Colonic mucosa (tissue), 4 donors: ENCODE data around the gene ZNF609. TPM values are rescaled to one million over a fixed set of nuclear protein-coding genes. Genes with fewer than 3 reads are reported as not detected.

Experiments
- DNase-seq: peaks from one replicate; pipeline ENCODE4 v3.0.0-alpha.2; 2020
- H3K27ac ChIP-seq: fragments of 200-600 bp; one replicate; pipeline ENCODE4 v1.8.0; 2021
- H3K27me3 ChIP-seq: fragments of 200-600 bp; one replicate; pipeline ENCODE4 v1.8.0; 2021
- H3K36me3 ChIP-seq: fragments of 200-600 bp; one replicate; pipeline ENCODE4 v1.8.0; 2021
- H3K4me1 ChIP-seq: fragments of 200-600 bp; one replicate; pipeline ENCODE4 v1.8.0; 2021; ENCODE audit warnings: mild to moderate bottlenecking
- H3K4me3 ChIP-seq: fragments of 200-600 bp; one replicate; pipeline ENCODE4 v1.8.0; 2021
- H3K9ac ChIP-seq, 2 donors: one replicate each; pipeline ENCODE4 v1.7.0; 2013; ENCODE audit warnings: control low read depth in 2 of 2, low read depth in 2 of 2, low read length in 2 of 2
- H3K9me3 ChIP-seq: fragments of 200-600 bp; one replicate; pipeline ENCODE4 v1.8.0; 2021
- CTCF ChIP-seq: fragments of 200-600 bp; IDR thresholded peaks from one replicate; pipeline ENCODE4 v1.8.0; 2022; ENCODE audit warnings: antibody characterized with exemption, mild to moderate bottlenecking
- intact Hi-C: fragments of 100-400 bp; cut with DNase I; formaldehyde crosslinking; loops from one replicate; pipeline ENCODE4 v1.14.1; 2022
- total RNA-seq, 2 donors: library from RNA; stranded (reverse); fragmentation: NEBNext Ultra II Directional in 1 of 2; extraction: Animal tissue kit (Norgen Biotek cat#: 25700) in 1 of 2; gene quantifications; one replicate each; pipeline ENCODE4 v1.2.1, GENCODE V29; 2021
- donor health status: healthy.
- donor health status: DM: no; HTN: no; CAD: no.
- donor health status: DM: no; HTN: no; CAD: no.

Gene ZNF609
- total RNA-seq, 2 donors from 2014 or later = 24.5 to 24.8 TPM

DNA sequence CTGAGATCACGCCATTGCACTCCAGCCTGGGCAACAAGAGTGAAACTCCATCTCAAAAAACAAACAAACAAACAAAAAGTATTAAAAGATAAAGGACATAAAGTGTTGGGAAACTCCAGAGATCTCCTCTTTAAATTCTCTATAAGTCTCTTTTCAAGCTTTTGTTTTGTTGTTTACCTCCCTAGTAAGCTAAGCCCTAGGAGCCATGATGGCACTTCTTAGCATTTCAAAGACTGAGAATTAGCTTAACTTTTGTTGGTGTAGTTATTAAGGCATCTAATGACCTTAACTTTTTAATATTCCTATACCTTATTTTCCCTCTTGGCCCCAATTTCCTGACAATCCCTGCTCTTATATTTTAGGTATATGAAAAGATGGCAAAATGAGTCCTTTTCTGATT lies 157.3 kb downstream of the ZNF609 start:
- H3K27ac ChIP-seq = no peak overlapping the region
- H3K4me3 ChIP-seq = no peak overlapping the region
- no peaks in the 10 kb centered on the region for H3K9me3 ChIP-seq
- no peaks in the 10 kb centered on the region for H3K27me3 ChIP-seq
- TF ChIP-seq CTCF = no peak
- intact Hi-C loops = no loop called here
- peaks cover 11% of the 10 kb centered on the region for H3K4me1 ChIP-seq
- DNase-seq = no peak
- H3K36me3 ChIP-seq = no peaks in the 10 kb centered on the region
- no peak overlapping the region for H3K9ac ChIP-seq

- intact Hi-C loops = no loop called here
- TF ChIP-seq CTCF = no peak
- no peaks in the 10 kb centered on the region for H3K9me3 ChIP-seq
Measured at GRCh38 chr15:64618138-64618537, 157.8 kb downstream of the ZNF609 start.

GRCh38 chr15:64618540-64618939 lies 158.2 kb downstream of the ZNF609 start:
- Histone ChIP-seq H3K27me3 (no peaks in the 10 kb centered on the region), H3K36me3 (no peaks in the 10 kb centered on the region), H3K9me3 (no peaks in the 10 kb centered on the region), H3K4me3 (no peak overlapping the region), H3K9ac (no peak overlapping the region), H3K4me1 (peaks cover 11% of the 10 kb centered on the region), H3K27ac (no peak overlapping the region)
- intact Hi-C loops = no loop called here
- no peak for DNase-seq
- no peak for TF ChIP-seq CTCF

More at GRCh38 chr15:64618138-64618537, 157.8 kb downstream of the ZNF609 start:
- H3K4me3 ChIP-seq = no peak overlapping the region
- no peaks in the 10 kb centered on the region for H3K27me3 ChIP-seq
- H3K27ac ChIP-seq = no peak overlapping the region
- H3K4me1 ChIP-seq = peaks cover 11% of the 10 kb centered on the region
- H3K9ac ChIP-seq = no peak overlapping the region
- no peaks in the 10 kb centered on the region for H3K36me3 ChIP-seq
- no peak for DNase-seq

- peak overlapping the region in 1 of 2 donors; percentile 3 for H3K9ac ChIP-seq
- H3K4me3 ChIP-seq = no peak overlapping the region
- no peaks in the 10 kb centered on the region for H3K36me3 ChIP-seq
- no peaks in the 10 kb centered on the region for H3K9me3 ChIP-seq
- peaks cover 11% of the 10 kb centered on the region for H3K4me1 ChIP-seq
- intact Hi-C loops = no loop called here
- no peak for DNase-seq
- peak overlapping the region; percentile 39 for H3K27ac ChIP-seq
- H3K27me3 ChIP-seq = no peaks in the 10 kb centered on the region
- no peak for TF ChIP-seq CTCF
Measured at GRCh38 chr15:64619880-64620839, 159.8 kb downstream of the ZNF609 start.

DNA sequence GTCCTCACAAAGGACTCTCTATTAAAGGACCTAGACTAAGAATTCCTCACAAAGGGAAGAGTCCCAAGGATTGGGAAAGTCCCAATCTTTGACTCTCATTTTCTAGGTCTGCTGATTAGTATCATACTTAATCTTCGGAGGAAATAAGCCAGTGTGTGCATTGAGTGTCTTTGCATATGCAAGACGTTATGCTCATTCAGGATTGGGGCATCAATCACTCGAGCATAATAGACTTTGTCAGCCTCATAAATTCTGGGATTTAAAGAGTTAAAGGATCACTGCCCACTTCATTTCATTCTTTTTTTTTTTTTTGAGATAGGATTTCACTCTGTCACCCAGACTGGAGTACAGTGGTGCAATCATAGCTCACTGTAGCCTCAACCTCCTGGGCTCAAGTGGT lies 160.7 kb downstream of the ZNF609 start:
- no peak overlapping the region for H3K27ac ChIP-seq
- no peaks in the 10 kb centered on the region for H3K36me3 ChIP-seq
- TF ChIP-seq CTCF = no peak
- no peak overlapping the region for H3K9ac ChIP-seq
- H3K9me3 ChIP-seq = no peaks in the 10 kb centered on the region
- no peaks in the 10 kb centered on the region for H3K27me3 ChIP-seq
- DNase-seq = no peak
- intact Hi-C loops = no loop called here
- H3K4me3 ChIP-seq = no peak overlapping the region
- peaks cover 11% of the 10 kb centered on the region for H3K4me1 ChIP-seq
